Testis (tissue), 2 donors: ENCODE results near the gene FCGR1A.
"Not testable (repeated sequence)": the region's sequence is repeated elsewhere in the genome, so short reads cannot be mapped to it uniquely, and the experiment has no call there.

ENCODE experiments used
- CTCF ChIP-seq, 3 experiments: fragments of 450-650 bp in 2 of 3; fragments of 200-600 bp in 1 of 3; sonication (generic) in 1 of 3; IDR thresholded peaks; one replicate each; pipeline ENCODE4 v1.5.1; 2016 to 2019; ENCODE audit warnings: antibody characterized with exemption in 3 of 3, mild to moderate bottlenecking in 2 of 3, moderate library complexity in 1 of 3
- POLR2A ChIP-seq: fragments of 450-650 bp; IDR thresholded peaks from one replicate; pipeline ENCODE4 v1.6.1; 2017; ENCODE audit warnings: antibody characterized with exemption, mild to moderate bottlenecking, moderate library complexity

GRCh38 chr1:149841149-149841548, 58.7 kb downstream of the FCGR1A start:
- not testable (repeated sequence) for TF ChIP-seq CTCF (IDR thresholded peaks at IDR 0.05); POLR2A
